Measurements from ENCODE around the gene EIF5A. TPM values are rescaled to one million over a fixed set of nuclear protein-coding genes. Genes with fewer than 3 reads are reported as not detected.

The EIF5A gene
- 100 to 1,000 TPM; 172 to 314 (median 239) TPM for total RNA-seq

DNA sequence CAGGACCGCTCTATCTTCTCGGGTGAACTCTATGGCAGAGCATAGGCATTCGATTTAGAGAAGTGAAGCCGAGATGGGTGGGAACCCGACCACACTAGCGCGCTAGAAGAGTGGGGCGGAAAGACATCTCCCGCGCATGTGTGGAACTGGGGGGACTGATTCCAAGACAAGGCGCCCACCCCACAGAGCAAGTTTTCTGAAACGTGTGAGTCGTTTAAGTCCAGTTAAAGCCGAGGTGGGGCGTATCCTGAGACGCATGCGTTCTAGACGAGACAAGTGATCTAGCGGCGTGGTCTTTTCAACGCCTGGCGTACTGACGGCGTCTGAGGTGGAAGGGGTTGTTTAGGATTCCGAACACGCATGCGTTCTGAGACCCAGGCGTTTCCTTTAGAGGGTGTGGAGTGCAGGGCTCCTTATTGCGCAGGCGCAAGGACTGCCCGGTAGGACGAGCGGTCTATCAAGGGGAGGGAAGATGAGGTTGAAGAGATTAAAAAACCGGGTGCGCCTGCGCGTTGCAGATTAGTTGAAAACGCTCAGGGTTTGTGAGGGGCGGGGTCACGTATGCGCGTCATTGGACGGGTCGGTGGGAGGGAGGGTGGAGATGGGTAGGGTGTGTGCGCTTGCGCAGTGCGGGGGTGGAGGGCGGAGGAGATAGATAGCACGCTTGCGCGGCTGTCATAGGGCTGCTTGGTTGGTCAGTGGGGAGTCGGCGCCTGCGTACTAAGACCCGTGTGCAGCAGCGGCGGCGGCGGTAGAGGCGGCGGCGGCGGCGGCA lies at the start of gene EIF5A:
EIF5A (plus strand) TSS at position 718 of the 775 bp plus-strand sequence. CDS start 2,008 bp downstream, outside the sequence.
- no peak for TF ChIP-seq EP300 (IDR thresholded peaks at IDR 0.05)
- TF ChIP-seq, protein P1, sequence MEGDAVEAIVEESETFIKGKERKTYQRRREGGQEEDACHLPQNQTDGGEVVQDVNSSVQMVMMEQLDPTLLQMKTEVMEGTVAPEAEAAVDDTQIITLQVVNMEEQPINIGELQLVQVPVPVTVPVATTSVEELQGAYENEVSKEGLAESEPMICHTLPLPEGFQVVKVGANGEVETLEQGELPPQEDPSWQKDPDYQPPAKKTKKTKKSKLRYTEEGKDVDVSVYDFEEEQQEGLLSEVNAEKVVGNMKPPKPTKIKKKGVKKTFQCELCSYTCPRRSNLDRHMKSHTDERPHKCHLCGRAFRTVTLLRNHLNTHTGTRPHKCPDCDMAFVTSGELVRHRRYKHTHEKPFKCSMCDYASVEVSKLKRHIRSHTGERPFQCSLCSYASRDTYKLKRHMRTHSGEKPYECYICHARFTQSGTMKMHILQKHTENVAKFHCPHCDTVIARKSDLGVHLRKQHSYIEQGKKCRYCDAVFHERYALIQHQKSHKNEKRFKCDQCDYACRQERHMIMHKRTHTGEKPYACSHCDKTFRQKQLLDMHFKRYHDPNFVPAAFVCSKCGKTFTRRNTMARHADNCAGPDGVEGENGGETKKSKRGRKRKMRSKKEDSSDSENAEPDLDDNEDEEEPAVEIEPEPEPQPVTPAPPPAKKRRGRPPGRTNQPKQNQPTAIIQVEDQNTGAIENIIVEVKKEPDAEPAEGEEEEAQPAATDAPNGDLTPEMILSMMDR (IDR thresholded peaks at IDR 0.05), result no peak
- TF ChIP-seq POLR2AphosphoS5 (IDR thresholded peaks at IDR 0.05), result peak; percentile 47 to 59 (median 56)
- TF ChIP-seq POLR2A (IDR thresholded peaks at IDR 0.05), result peak; percentile 52 to 81
- under 1% methylated on average over 58 of the region's 64 CpGs for WGBS
- Histone ChIP-seq H3K27me3 (no peaks in the 10 kb centered on the region), H3K9me3 (no peaks in the 10 kb centered on the region), H3K4me1 (peaks cover 36% of the 10 kb centered on the region), H3K4me3 (peak within 1 kb of the TSS; percentile 86), H3K27ac (peak within 1 kb of the TSS; percentile 96), H3K36me3 (peaks cover 28% of the 10 kb centered on the region)
- DNase-seq (ENCODE audit: low spot score in 2 of 2), result peak; percentile 100

DNA sequence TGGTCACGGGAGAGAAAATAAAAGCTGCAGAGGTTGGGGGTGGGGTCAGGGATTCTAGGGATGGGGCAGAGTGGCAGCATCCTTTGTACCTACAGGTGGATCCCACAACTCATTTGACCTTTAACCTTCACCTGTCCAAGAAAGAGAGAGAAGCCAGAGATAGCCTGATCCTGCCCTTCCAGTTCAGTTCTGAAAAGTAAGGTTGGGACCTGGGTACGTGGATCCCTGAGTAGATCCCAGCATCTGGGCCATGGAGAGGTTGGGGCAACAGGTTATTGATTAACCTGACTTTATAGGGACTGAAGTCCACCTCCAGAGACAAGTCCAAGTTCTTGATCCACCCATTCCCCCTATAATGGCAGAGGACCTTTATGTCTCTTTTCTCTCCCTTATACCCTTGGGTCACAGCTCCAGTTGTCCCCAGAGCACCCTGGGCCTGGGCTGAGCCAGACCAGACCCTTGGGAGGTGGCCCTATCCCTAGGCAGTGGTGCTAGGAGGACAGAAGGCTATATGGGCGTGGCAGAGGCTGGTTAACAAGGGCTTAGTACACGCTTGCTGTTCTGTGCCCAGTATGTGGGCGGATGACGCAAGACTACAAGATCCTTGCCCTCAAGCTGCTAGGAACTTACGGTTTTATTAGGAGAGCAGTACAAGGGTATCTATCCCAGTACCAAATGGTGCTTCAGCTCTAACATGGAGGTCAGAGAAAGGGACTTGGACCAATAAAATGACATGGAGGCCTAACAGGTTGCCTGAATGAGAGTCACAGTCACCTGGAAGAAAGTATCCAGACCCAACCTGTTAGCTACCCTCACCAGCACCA lies 48.5 kb upstream of the EIF5A start:
- Histone ChIP-seq H3K27me3 (peaks cover 35% of the 10 kb centered on the region), H3K27ac (no peak overlapping the region), H3K9me3 (no peaks in the 10 kb centered on the region), H3K4me1 (peaks cover 47% of the 10 kb centered on the region), H3K36me3 (peaks cover 53% of the 10 kb centered on the region), H3K4me3 (no peak overlapping the region)
- WGBS, result 64% methylated on average over 7 of the region's 7 CpGs
- DNase-seq (ENCODE audit: low spot score in 2 of 2), result no peak
- TF ChIP-seq EP300 (IDR thresholded peaks at IDR 0.05), result no peak

DNA sequence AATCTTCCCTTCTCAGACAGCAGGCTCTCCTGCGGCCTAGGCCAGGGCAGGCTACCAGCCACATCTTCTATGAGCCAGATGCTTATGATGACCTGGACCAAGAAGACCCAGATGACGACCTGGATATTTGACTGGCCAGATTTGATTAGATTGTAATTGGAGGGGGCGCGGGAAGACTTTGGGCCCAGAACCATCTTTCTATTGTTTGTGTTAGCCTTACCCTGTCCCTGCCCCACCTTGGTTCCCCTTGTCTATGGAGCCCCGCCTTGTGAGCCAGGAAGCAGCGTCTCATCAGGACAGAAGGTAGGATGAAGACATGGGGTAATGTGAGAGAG lies 47.9 kb upstream of the EIF5A start:
- Histone ChIP-seq H3K36me3 (peaks cover 47% of the 10 kb centered on the region), H3K9me3 (no peaks in the 10 kb centered on the region), H3K4me1 (peaks cover 47% of the 10 kb centered on the region), H3K27me3 (peaks cover 35% of the 10 kb centered on the region), H3K4me3 (no peak overlapping the region), H3K27ac (no peak overlapping the region)
- TF ChIP-seq POLR2A (IDR thresholded peaks at IDR 0.05) (no peak), POLR2AphosphoS5 (IDR thresholded peaks at IDR 0.05) (no peak), EP300 (IDR thresholded peaks at IDR 0.05) (no peak)
- TF ChIP-seq, protein P1 (IDR thresholded peaks at IDR 0.05), result no peak
- DNase-seq (ENCODE audit: low spot score in 2 of 2), result no peak
- 92% methylated on average over 6 of the region's 6 CpGs for WGBS

DNA sequence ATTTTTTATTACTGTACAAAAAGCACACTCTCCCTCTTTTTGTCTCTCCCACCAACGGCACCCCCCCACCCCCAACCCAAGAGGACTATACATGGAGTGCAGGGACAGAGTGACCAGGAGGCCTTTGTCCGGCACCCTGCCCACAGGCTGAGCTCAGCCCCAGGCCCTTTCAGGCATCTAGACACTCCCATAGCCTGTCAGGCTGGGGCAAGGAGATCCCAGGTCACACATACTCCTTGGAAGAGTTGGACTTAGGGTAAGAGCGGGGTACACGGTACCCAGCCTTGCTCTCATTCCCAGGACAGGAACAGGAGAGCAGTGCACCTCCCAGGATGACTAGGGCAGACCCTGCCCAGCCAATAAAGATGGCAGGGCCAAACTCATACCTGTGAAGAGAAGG lies 47.3 kb upstream of the EIF5A start:
- Histone ChIP-seq H3K4me3 (peak overlapping the region; percentile 52), H3K36me3 (peaks cover 41% of the 10 kb centered on the region), H3K9me3 (no peaks in the 10 kb centered on the region), H3K27ac (no peak overlapping the region), H3K27me3 (peaks cover 35% of the 10 kb centered on the region), H3K4me1 (peaks cover 47% of the 10 kb centered on the region)
- TF ChIP-seq EP300 (IDR thresholded peaks at IDR 0.05), result no peak
- TF ChIP-seq, protein P1 (IDR thresholded peaks at IDR 0.05), result no peak
- TF ChIP-seq POLR2A (IDR thresholded peaks at IDR 0.05), result no peak
- no peak for TF ChIP-seq POLR2AphosphoS5 (IDR thresholded peaks at IDR 0.05)
- WGBS, result 50% methylated on average over 1 of the region's 4 CpGs
- DNase-seq (ENCODE audit: low spot score in 2 of 2), result no peak

DNA sequence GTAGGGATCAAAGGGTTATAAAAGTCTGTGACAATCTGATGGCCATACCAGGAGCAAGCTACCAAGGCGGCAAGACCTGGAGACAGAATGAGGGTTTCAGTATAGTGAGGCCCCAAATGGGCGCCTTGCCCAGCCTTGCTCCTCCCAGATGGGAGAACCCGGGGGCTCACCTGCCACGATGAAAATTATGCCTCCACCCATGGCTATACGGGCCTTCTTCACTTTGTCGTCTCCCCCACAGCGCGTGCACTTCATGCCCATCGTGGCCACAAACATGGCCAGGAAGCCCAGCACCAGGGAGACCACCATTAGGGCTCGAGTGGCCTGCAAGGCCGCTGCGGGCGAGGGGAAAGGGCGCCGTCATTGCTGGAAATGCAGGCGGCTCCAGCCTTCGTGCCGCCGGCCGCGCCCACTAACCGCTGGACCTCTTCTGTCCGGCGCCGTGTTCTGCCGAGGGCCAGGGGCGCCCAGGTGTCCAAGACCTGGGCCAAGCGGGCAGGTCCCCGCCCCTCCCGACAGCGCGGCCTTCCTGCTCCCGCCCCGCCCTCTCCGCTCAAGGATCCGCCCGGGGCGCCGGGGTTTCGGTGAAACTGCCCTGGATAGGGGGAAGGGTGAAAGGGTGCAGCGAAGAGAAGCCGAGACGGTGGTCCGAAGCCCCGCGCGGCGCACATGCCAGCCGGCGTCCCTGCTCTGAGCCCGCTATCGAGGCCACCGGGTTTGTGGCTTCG lies 46.6 kb upstream of the EIF5A start:
- DNase-seq (ENCODE audit: low spot score in 2 of 2), result no peak
- WGBS, result 9% methylated on average over 20 of the region's 54 CpGs
- Histone ChIP-seq H3K4me3 (peak overlapping the region; percentile 52), H3K27me3 (peaks cover 35% of the 10 kb centered on the region), H3K27ac (peak overlapping the region; percentile 59), H3K36me3 (peaks cover 35% of the 10 kb centered on the region), H3K4me1 (peaks cover 47% of the 10 kb centered on the region), H3K9me3 (no peaks in the 10 kb centered on the region)
- TF ChIP-seq, protein P1 (IDR thresholded peaks at IDR 0.05), result no peak
- TF ChIP-seq POLR2AphosphoS5 (IDR thresholded peaks at IDR 0.05) (no peak), EP300 (IDR thresholded peaks at IDR 0.05) (no peak)
